ENCODE results near the gene CD96. TPM values are rescaled to one million over a fixed set of nuclear protein-coding genes. Genes with fewer than 3 reads are reported as not detected.

The CD96 gene
- total RNA-seq, 2 donors from 2014 or later, result not detected

- Mint-ChIP-seq H3K27me3 (ENCODE audit: insufficient read depth) (no peaks in the 10 kb centered on the region), H3K4me1 (no peaks in the 10 kb centered on the region), H3K9me3 (peaks cover 4% of the 10 kb centered on the region), H3K36me3 (ENCODE audit: low read depth) (no peaks in the 10 kb centered on the region), H3K27ac (no peak overlapping the region), H3K4me3 (no peak overlapping the region)
- no peak overlapping the region for H3K27ac ChIP-seq (ENCODE audit: low read depth, low read length)
- no peaks in the 10 kb centered on the region for H3K9me3 ChIP-seq (ENCODE audit: control insufficient read depth, low read length)
- WGBS, 2 experiments (ENCODE audit: insufficient coverage in 1 of 2, insufficient read length in 1 of 2), result 78% methylated on average over 1 of the region's 1 CpG; no CpG with 5 or more reads in 1 of the 2 experiments
- TF ChIP-seq, protein P1, sequence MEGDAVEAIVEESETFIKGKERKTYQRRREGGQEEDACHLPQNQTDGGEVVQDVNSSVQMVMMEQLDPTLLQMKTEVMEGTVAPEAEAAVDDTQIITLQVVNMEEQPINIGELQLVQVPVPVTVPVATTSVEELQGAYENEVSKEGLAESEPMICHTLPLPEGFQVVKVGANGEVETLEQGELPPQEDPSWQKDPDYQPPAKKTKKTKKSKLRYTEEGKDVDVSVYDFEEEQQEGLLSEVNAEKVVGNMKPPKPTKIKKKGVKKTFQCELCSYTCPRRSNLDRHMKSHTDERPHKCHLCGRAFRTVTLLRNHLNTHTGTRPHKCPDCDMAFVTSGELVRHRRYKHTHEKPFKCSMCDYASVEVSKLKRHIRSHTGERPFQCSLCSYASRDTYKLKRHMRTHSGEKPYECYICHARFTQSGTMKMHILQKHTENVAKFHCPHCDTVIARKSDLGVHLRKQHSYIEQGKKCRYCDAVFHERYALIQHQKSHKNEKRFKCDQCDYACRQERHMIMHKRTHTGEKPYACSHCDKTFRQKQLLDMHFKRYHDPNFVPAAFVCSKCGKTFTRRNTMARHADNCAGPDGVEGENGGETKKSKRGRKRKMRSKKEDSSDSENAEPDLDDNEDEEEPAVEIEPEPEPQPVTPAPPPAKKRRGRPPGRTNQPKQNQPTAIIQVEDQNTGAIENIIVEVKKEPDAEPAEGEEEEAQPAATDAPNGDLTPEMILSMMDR (conservative IDR thresholded peaks at IDR 0.05), result no peak
- no peaks in the 10 kb centered on the region for H3K4me1 ChIP-seq (ENCODE audit: control insufficient read depth, insufficient read depth, low read length)
- no peak overlapping the region for H3K9ac ChIP-seq (ENCODE audit: extremely low read depth, low read length, poor library complexity, severe bottlenecking)
- no peak for DNase-seq
- no peaks in the 10 kb centered on the region for H3K27me3 ChIP-seq (ENCODE audit: control insufficient read depth, insufficient read depth, low read length, poor library complexity, severe bottlenecking)
- no peaks in the 10 kb centered on the region for H3K36me3 ChIP-seq (ENCODE audit: control insufficient read depth, insufficient read depth, low read length)
- no peak overlapping the region for H3K4me3 ChIP-seq (ENCODE audit: low read length)
These were observed 48.1 kb downstream of the CD96 start for GRCh38 chr3:111590143-111590491.

DNA sequence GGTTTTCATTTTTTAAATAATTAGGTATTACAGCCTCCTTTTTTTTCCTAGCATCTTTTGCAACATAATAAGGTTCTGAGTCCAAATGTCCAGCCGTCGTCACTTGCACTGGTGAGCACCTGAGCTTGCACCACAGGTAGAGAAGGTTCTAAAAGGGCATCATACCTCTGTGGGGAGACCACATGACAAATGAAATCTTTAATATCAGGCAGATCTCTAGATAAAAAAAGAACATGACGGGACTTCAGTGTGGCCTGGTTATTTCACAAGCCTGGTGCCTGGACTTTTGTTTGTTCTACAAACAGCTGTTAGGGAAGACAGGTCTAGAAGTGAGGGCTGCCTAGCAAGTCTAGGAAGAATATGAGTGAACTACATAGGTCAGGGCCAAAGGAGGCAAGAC is 49.6 kb downstream of the CD96 start:
- H3K4me1 ChIP-seq (ENCODE audit: control insufficient read depth, insufficient read depth, low read length), result no peaks in the 10 kb centered on the region
- no peak overlapping the region for H3K27ac ChIP-seq (ENCODE audit: low read depth, low read length)
- no peaks in the 10 kb centered on the region for H3K9me3 ChIP-seq (ENCODE audit: control insufficient read depth, low read length)
- Mint-ChIP-seq H3K4me1 (no peaks in the 10 kb centered on the region), H3K27me3 (ENCODE audit: insufficient read depth) (no peaks in the 10 kb centered on the region), H3K27ac (no peak overlapping the region), H3K9me3 (peaks cover 4% of the 10 kb centered on the region), H3K4me3 (no peak overlapping the region), H3K36me3 (ENCODE audit: low read depth) (no peaks in the 10 kb centered on the region)
- WGBS, 2 experiments (ENCODE audit: insufficient coverage in 1 of 2, insufficient read length in 1 of 2), result 91 to 100% methylated on average over 3 of the region's 3 CpGs
- no peak for DNase-seq
- TF ChIP-seq, protein P1 (conservative IDR thresholded peaks at IDR 0.05), result no peak
- no peaks in the 10 kb centered on the region for H3K36me3 ChIP-seq (ENCODE audit: control insufficient read depth, insufficient read depth, low read length)
- H3K9ac ChIP-seq (ENCODE audit: extremely low read depth, low read length, poor library complexity, severe bottlenecking), result no peak overlapping the region
- H3K27me3 ChIP-seq (ENCODE audit: control insufficient read depth, insufficient read depth, low read length, poor library complexity, severe bottlenecking), result no peaks in the 10 kb centered on the region
- H3K4me3 ChIP-seq (ENCODE audit: low read length), result no peak overlapping the region

DNA sequence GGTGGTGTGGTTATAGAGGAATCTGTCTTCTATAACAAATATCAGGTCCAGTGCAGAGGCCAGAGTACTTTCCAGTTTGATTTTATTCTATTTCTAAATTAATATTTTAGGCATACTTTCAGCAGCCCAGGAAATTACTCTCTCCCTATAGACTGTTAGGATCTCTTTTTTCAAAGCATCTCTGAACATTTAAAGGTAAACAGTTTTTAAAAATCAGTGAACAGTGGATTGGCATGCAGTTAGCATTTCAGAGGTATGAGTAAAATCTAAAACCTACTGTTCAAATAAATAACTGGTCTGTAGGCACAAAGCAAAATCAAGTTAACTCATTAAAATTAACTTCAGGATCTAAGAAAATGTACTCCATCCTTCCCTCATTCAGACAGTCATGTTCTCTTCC is 50.1 kb downstream of the CD96 start:
- no peaks in the 10 kb centered on the region for H3K9me3 Mint-ChIP-seq
- Histone ChIP-seq H3K27ac (ENCODE audit: low read depth, low read length) (no peak overlapping the region), H3K27me3 (ENCODE audit: control insufficient read depth, insufficient read depth, low read length, poor library complexity, severe bottlenecking) (no peaks in the 10 kb centered on the region), H3K9ac (ENCODE audit: extremely low read depth, low read length, poor library complexity, severe bottlenecking) (no peak overlapping the region), H3K4me3 (ENCODE audit: low read length) (no peak overlapping the region), H3K9me3 (ENCODE audit: control insufficient read depth, low read length) (no peaks in the 10 kb centered on the region), H3K36me3 (ENCODE audit: control insufficient read depth, insufficient read depth, low read length) (no peaks in the 10 kb centered on the region), H3K4me1 (ENCODE audit: control insufficient read depth, insufficient read depth, low read length) (no peaks in the 10 kb centered on the region)
- no peaks in the 10 kb centered on the region for H3K4me1 Mint-ChIP-seq
- TF ChIP-seq, protein P1 (conservative IDR thresholded peaks at IDR 0.05), result no peak
- no peaks in the 10 kb centered on the region for H3K36me3 Mint-ChIP-seq (ENCODE audit: low read depth)
- no peak for DNase-seq
- H3K4me3 Mint-ChIP-seq, result no peak overlapping the region
- H3K27ac Mint-ChIP-seq, result no peak overlapping the region
- no peaks in the 10 kb centered on the region for H3K27me3 Mint-ChIP-seq (ENCODE audit: insufficient read depth)

Data from endodermal cell (in vitro differentiated cells).